IMR-90 (cell line): ENCODE data around the gene SMAP1. TPM values are rescaled to one million over a fixed set of nuclear protein-coding genes. Genes with fewer than 3 reads are reported as not detected.
A peak's percentile ranks its signal among the peaks of the same experiment; 100 is the strongest.

Source experiments
- ATAC-seq: fragments of 200-7000 bp; cut with Tn5 transposase; 2 replicates; pipeline ENCODE4 v1.9.1; 2020; ENCODE audit warnings: low read depth, mild to moderate bottlenecking, moderate library complexity
- BruUV-seq: library from RNA; stranded (reverse); fragments of 400-500 nt; replicated peaks from 2 replicates; lab custom pipeline; 2021; lab: Mats Ljungman, UMichigan
- CTCF ChIA-PET: fragments of 300-600 bp; formaldehyde crosslinking; extraction: SDS; loops from one replicate; lab custom pipeline; 2021; ENCODE audit warnings: antibody characterized with exemption; lab: Yijun Ruan, JAX
- POLR2A ChIA-PET: fragments of 300-600 bp; sonication (Branson Sonifier 250); formaldehyde crosslinking; loops from one replicate; lab custom pipeline; 2022; ENCODE audit warnings: antibody characterized with exemption; ENCODE audit not compliant: unreplicated experiment; lab: Charles Lee
- DNase-seq: peaks from one replicate; pipeline ENCODE4 v3.0.0; 2013
- H2AFZ ChIP-seq: replicated peaks from 2 replicates; pipeline ENCODE3; 2013; ENCODE audit warnings: low read length, mild to moderate bottlenecking; ENCODE audit not compliant: poor library complexity
- H2AK5ac ChIP-seq: 2 replicates; pipeline ENCODE4 v1.6.1; 2013; ENCODE audit warnings: low read depth, low read length, inconsistent platforms
- H2AK9ac ChIP-seq: replicated peaks from 2 replicates; pipeline ENCODE3; 2013; ENCODE audit warnings: mild to moderate bottlenecking, low read depth, low read length, moderate library complexity; ENCODE audit not compliant: poor library complexity
- H2BK120ac ChIP-seq: 2 replicates; pipeline ENCODE4 v1.6.1; 2013; ENCODE audit warnings: low read depth, low read length, inconsistent platforms
- H2BK15ac ChIP-seq: 3 replicates; pipeline ENCODE4 v1.6.1; 2013; ENCODE audit warnings: low read depth, low read length, inconsistent platforms
- H2BK20ac ChIP-seq: 2 replicates; pipeline ENCODE4 v1.6.1; 2013; ENCODE audit warnings: low read depth, mild to moderate bottlenecking, inconsistent platforms, low read length, moderate library complexity
- H2BK5ac ChIP-seq: 2 replicates; pipeline ENCODE4 v1.6.1; 2013; ENCODE audit warnings: mild to moderate bottlenecking, low read depth, low read length, inconsistent platforms; ENCODE audit not compliant: poor library complexity, severe bottlenecking
- H3K14ac ChIP-seq: replicated peaks from 2 replicates; pipeline ENCODE4 v1.6.1; 2013; ENCODE audit warnings: low read depth, low read length, inconsistent platforms
- H3K18ac ChIP-seq: 2 replicates; pipeline ENCODE4 v1.6.1; 2013; ENCODE audit warnings: low read depth, low read length, control low read depth
- H3K23ac ChIP-seq: 2 replicates; pipeline ENCODE4 v1.6.1; 2013; ENCODE audit warnings: low read depth, low read length, inconsistent platforms
- H3K27ac ChIP-seq: 2 replicates; pipeline ENCODE4 v1.5.1; 2013; ENCODE audit warnings: mild to moderate bottlenecking, control low read depth, low read length; ENCODE audit not compliant: insufficient read depth
- H3K27me3 ChIP-seq: 2 replicates; pipeline ENCODE4 v1.6.1; 2013; ENCODE audit warnings: low read length; ENCODE audit not compliant: control insufficient read depth, insufficient read depth
- H3K36me3 ChIP-seq: 2 replicates; pipeline ENCODE4 v1.6.1; 2013; ENCODE audit warnings: low read length, mixed read lengths; ENCODE audit not compliant: control insufficient read depth, insufficient read depth
- H3K4ac ChIP-seq: 2 replicates; pipeline ENCODE4 v1.6.1; 2013; ENCODE audit warnings: low read depth, low read length, inconsistent platforms
- H3K4me1 ChIP-seq: 2 replicates; pipeline ENCODE4 v1.6.1; 2013; ENCODE audit warnings: low read length, mixed read lengths; ENCODE audit not compliant: control insufficient read depth, insufficient read depth
- H3K4me2 ChIP-seq: 2 replicates; pipeline ENCODE4 v1.6.1; 2013; ENCODE audit warnings: low read depth, mild to moderate bottlenecking, control low read depth, low read length, moderate library complexity
- H3K4me3 ChIP-seq: 2 replicates; pipeline ENCODE4 v1.5.1; 2013; ENCODE audit warnings: low read depth, mild to moderate bottlenecking, control low read depth, low read length, moderate library complexity; ENCODE audit not compliant: insufficient read depth
- H3K56ac ChIP-seq: 2 replicates; pipeline ENCODE4 v1.6.1; 2013; ENCODE audit warnings: low read length, inconsistent platforms; ENCODE audit not compliant: insufficient read depth; ENCODE audit errors: extremely low read depth
- H3K79me1 ChIP-seq, 2 experiments: 2 replicates each; pipeline ENCODE4 v1.6.1; 2013; ENCODE audit warnings: low read length in 2 of 2, inconsistent platforms in 1 of 2, low read depth in 1 of 2
- H3K9ac ChIP-seq: 2 replicates; pipeline ENCODE4 v1.6.1; 2013; ENCODE audit warnings: low read depth, low read length, control low read depth
- H3K9me1 ChIP-seq: 2 replicates; pipeline ENCODE4 v1.6.1; 2013; ENCODE audit warnings: low read length, inconsistent platforms; ENCODE audit not compliant: insufficient read depth
- H3K9me3 ChIP-seq: 2 replicates; pipeline ENCODE4 v1.6.1; 2013; ENCODE audit warnings: low read length; ENCODE audit not compliant: control insufficient read depth, insufficient read depth
- H4K20me1 ChIP-seq: 2 replicates; pipeline ENCODE4 v1.6.1; 2013; ENCODE audit warnings: low read length, inconsistent platforms; ENCODE audit not compliant: insufficient read depth
- H4K5ac ChIP-seq: 2 replicates; pipeline ENCODE4 v1.6.1; 2013; ENCODE audit warnings: mild to moderate bottlenecking, low read depth, low read length, control low read depth
- H4K8ac ChIP-seq, 2 experiments: 2 replicates each; pipeline ENCODE4 v1.6.1; 2013; ENCODE audit warnings: low read depth in 2 of 2, low read length in 2 of 2, control low read depth in 1 of 2, inconsistent platforms in 1 of 2
- H4K91ac ChIP-seq: 2 replicates; pipeline ENCODE4 v1.6.1; 2013; ENCODE audit warnings: low read depth, low read length, inconsistent platforms; ENCODE audit not compliant: insufficient read depth
- MAFK ChIP-seq: IDR thresholded peaks from 2 replicates; pipeline ENCODE4 v1.6.1; 2012; ENCODE audit warnings: low read depth, low read length, improper control_type of control experiment
- MXI1 ChIP-seq: IDR thresholded peaks from 2 replicates; pipeline ENCODE4 v1.6.1; 2012; ENCODE audit warnings: low read depth, mild to moderate bottlenecking, low read length, moderate library complexity, borderline replicate concordance
- NFE2L2 ChIP-seq: fragments of 150-350 bp; IDR thresholded peaks from 2 replicates; pipeline ENCODE4 v1.6.1; 2016; ENCODE audit warnings: low read depth, mild to moderate bottlenecking, low read length
- POLR2A ChIP-seq: IDR thresholded peaks from 2 replicates; pipeline ENCODE4 v1.6.1; 2012; ENCODE audit warnings: mild to moderate bottlenecking, low read depth, low read length
- RAD21 ChIP-seq: IDR thresholded peaks from 2 replicates; pipeline ENCODE4 v1.6.1; 2012; ENCODE audit warnings: low read length, improper control_type of control experiment
- RFX5 ChIP-seq: IDR thresholded peaks from 2 replicates; pipeline ENCODE4 v1.8.0; 2012; ENCODE audit warnings: low read depth, mild to moderate bottlenecking, low read length, moderate library complexity
- WGBS, 2 experiments: methylation state at CpG; one replicate each; pipeline versions ENCODE4 v1.1.5 to v1.1.7; 2013; ENCODE audit warnings: missing lambda C conversion rate in 2 of 2; ENCODE audit not compliant: insufficient read length in 1 of 2; ENCODE audit errors: extremely low coverage in 2 of 2; 5-methylcytosine and 5-hydroxymethylcytosine counted together
- dilution Hi-C: fragments of 300-500 bp; cut with HindIII; formaldehyde crosslinking; loops from one replicate; pipeline ENCODE4 v1.14.3; 2018; ENCODE audit warnings: low sequenced_read_pairs; ENCODE audit not compliant: unreplicated experiment
- in situ Hi-C: fragments of 300-500 bp; cut with MboI; formaldehyde crosslinking; loops from 3 replicates; pipeline ENCODE4 v1.14.3; 2019; ENCODE audit warnings: low sequenced_read_pairs, inconsistent platforms, mixed read lengths
- intact Hi-C: fragments of 100-400 bp; cut with micrococcal nuclease; formaldehyde crosslinking; loops from 2 replicates; pipeline ENCODE4 v1.10.0; 2022
- polyA plus RNA-seq, 3 experiments: library from polyadenylated mRNA; depleted of rRNA; stranded (reverse); fragments of >200 nt; gene quantifications; 2 replicates each; pipeline ENCODE4 v1.2.3, GENCODE V29; 2012; ENCODE audit warnings: low replicate concordance in 1 of 3
- total RNA-seq: library from RNA; depleted of rRNA; stranded (reverse); fragments of >200 nt; gene quantifications from 2 replicates; pipeline ENCODE4 v1.2.3, GENCODE V29; 2012

The SMAP1 gene
- total and polyA plus RNA-seq, 2 of the 4 experiments (the other 2 are of a cell fraction), result 14.8 to 16.7 TPM

DNA sequence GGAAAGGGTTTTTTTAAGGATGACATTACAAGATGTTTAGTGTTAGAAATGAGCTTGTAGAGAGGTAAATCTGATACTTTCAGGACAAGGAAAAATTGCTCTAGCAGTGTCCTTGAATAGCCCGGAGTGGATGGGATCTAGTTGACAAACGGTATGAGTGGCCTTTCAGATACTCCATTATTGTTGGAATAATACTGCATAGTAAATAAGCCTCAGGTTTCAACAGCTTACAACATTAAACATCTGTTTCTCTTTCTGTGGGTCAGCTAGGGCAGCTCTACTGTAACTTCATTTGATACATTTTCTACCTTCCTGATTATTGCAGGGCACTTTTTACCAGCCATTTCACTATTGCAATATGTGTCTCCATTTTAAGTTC, 171.2 kb downstream of the SMAP1 start:
- no peak overlapping the region for H3K4me2 ChIP-seq
- dilution Hi-C loops (no loop called here), in situ Hi-C loops (no loop called here), intact Hi-C loops (no loop called here)
- no peak overlapping the region; the same call in 1 of the 2 replicates for H3K23ac ChIP-seq
- no peak overlapping the region for H3K27ac ChIP-seq
- POLR2A ChIA-PET, result no interaction called here
- H3K4me3 ChIP-seq, result no peak overlapping the region
- CTCF ChIA-PET, result no interaction called here
- H3K4me1 ChIP-seq, result peaks cover 5% of the 10 kb centered on the region
- no peaks in the 10 kb centered on the region for H3K9me3 ChIP-seq
- peak overlapping the region; percentile 52; the same call in 1 of the 2 replicates for H3K18ac ChIP-seq
- peak; percentile 11 for DNase-seq
- H2BK15ac ChIP-seq, result no peak overlapping the region
- H3K4ac ChIP-seq, result no peak overlapping the region
- peaks cover 0 to 3% of the 10 kb centered on the region in 2 experiments; a peak in 3 of 4 replicates for H3K79me1 ChIP-seq
- no peaks in the 10 kb centered on the region for H3K36me3 ChIP-seq
- H3K27me3 ChIP-seq, result no peaks in the 10 kb centered on the region
- no peak overlapping the region for H2BK20ac ChIP-seq
- H4K20me1 ChIP-seq, result no peaks in the 10 kb centered on the region
- H2AFZ ChIP-seq, result no peak overlapping the region
- H3K14ac ChIP-seq, result no peak overlapping the region
- H2AK5ac ChIP-seq, result no peak overlapping the region
- H3K56ac ChIP-seq, result no peak overlapping the region
- H3K9ac ChIP-seq, result no peak overlapping the region
- peaks cover 5% of the 10 kb centered on the region; the same call in 1 of the 2 replicates for H3K9me1 ChIP-seq
- H2BK120ac ChIP-seq, result no peak overlapping the region
- BruUV-seq, result no TSS peak
- H4K5ac ChIP-seq, result no peak overlapping the region
- H4K91ac ChIP-seq, result no peak overlapping the region
- H2BK5ac ChIP-seq, result no peak overlapping the region
- WGBS, 2 experiments, result no CpG with 5 or more reads among the region's 2 CpGs
- H2AK9ac ChIP-seq, result no peak overlapping the region
- H4K8ac ChIP-seq, result no peak overlapping the region
- no peak for TF ChIP-seq NFE2L2
- TF ChIP-seq POLR2A, result no peak
- no peak for TF ChIP-seq RFX5
- no peak for TF ChIP-seq MXI1
- no peak for TF ChIP-seq RAD21
- TF ChIP-seq MAFK, result no peak
- peak; percentile 62 for ATAC-seq
